H9 (cell line): ENCODE results near the gene ARHGEF10L. TPM values are rescaled to one million over a fixed set of nuclear protein-coding genes. Genes with fewer than 3 reads are reported as not detected.

Experiments
- DNase-seq: peaks from one replicate; pipeline ENCODE4 v3.0.0-alpha.2; 2017
- H2AFZ ChIP-seq: one replicate; pipeline ENCODE4 v1.6.1; 2013; ENCODE audit warnings: mild to moderate bottlenecking, low read length, control low read depth, moderate library complexity
- H2AK5ac ChIP-seq: 2 replicates; pipeline ENCODE4 v1.6.1; 2013; ENCODE audit warnings: low read length, control low read depth, mixed read lengths; ENCODE audit not compliant: insufficient read length
- H2BK120ac ChIP-seq: one replicate; pipeline ENCODE4 v1.6.1; 2013; ENCODE audit warnings: low read depth, mild to moderate bottlenecking, low read length, control low read depth, inconsistent platforms; ENCODE audit not compliant: poor library complexity, severe bottlenecking
- H2BK12ac ChIP-seq: 2 replicates; pipeline ENCODE4 v1.6.1; 2013; ENCODE audit warnings: low read length, control low read depth, mixed read lengths, low read depth; ENCODE audit not compliant: insufficient read length
- H2BK15ac ChIP-seq: 2 replicates; pipeline ENCODE4 v1.6.1; 2013; ENCODE audit warnings: low read depth, low read length, control low read depth
- H2BK20ac ChIP-seq: one replicate; pipeline ENCODE4 v1.6.1; 2013; ENCODE audit warnings: low read depth, mild to moderate bottlenecking, low read length, control low read depth, inconsistent platforms; ENCODE audit not compliant: poor library complexity, severe bottlenecking
- H2BK5ac ChIP-seq: 2 replicates; pipeline ENCODE4 v1.6.1; 2013; ENCODE audit warnings: low read length, control low read depth, mixed read lengths; ENCODE audit not compliant: insufficient read length
- H3K14ac ChIP-seq: 2 replicates; pipeline ENCODE4 v1.6.1; 2013; ENCODE audit warnings: low read length, control low read depth; ENCODE audit not compliant: insufficient read depth
- H3K18ac ChIP-seq: 2 replicates; pipeline ENCODE4 v1.6.1; 2013; ENCODE audit warnings: low read depth, mild to moderate bottlenecking, mixed read lengths, low read length, control low read depth; ENCODE audit not compliant: insufficient read length
- H3K23ac ChIP-seq: 2 replicates; pipeline ENCODE4 v1.6.1; 2013; ENCODE audit warnings: low read length, control low read depth, mixed read lengths, low read depth; ENCODE audit not compliant: insufficient read length
- H3K23me2 ChIP-seq: 2 replicates; pipeline ENCODE4 v1.6.1; 2013; ENCODE audit warnings: low read depth, mild to moderate bottlenecking, mixed read lengths, low read length, control low read depth; ENCODE audit not compliant: insufficient read length, poor library complexity, severe bottlenecking
- H3K27ac ChIP-seq: 2 replicates; pipeline ENCODE4 v1.5.1; 2013; ENCODE audit warnings: low read length, control low read depth, mixed read lengths, low read depth; ENCODE audit not compliant: insufficient read length
- H3K27me3 ChIP-seq: 2 replicates; pipeline ENCODE4 v1.6.1; 2013; ENCODE audit warnings: low read length, control low read depth, inconsistent platforms; ENCODE audit not compliant: insufficient read depth
- H3K4ac ChIP-seq: 2 replicates; pipeline ENCODE4 v1.6.1; 2013; ENCODE audit warnings: low read depth, mild to moderate bottlenecking, control low read depth, inconsistent platforms, low read length, moderate library complexity
- H3K4me1 ChIP-seq: 2 replicates; pipeline ENCODE4 v1.6.1; 2013; ENCODE audit warnings: low read length, control low read depth, inconsistent platforms; ENCODE audit not compliant: insufficient read depth
- H3K4me2 ChIP-seq: 2 replicates; pipeline ENCODE4 v1.6.1; 2013; ENCODE audit warnings: low read length, control low read depth, mixed read lengths; ENCODE audit not compliant: insufficient read length, insufficient read depth
- H3K56ac ChIP-seq: 2 replicates; pipeline ENCODE4 v1.6.1; 2013; ENCODE audit warnings: low read depth, mild to moderate bottlenecking, mixed read lengths, low read length, control low read depth; ENCODE audit not compliant: insufficient read length
- H3K79me1 ChIP-seq: 2 replicates; pipeline ENCODE4 v1.6.1; 2013; ENCODE audit warnings: low read depth, mild to moderate bottlenecking, moderate library complexity, low read length, control low read depth, inconsistent platforms; ENCODE audit not compliant: insufficient read depth, poor library complexity, severe bottlenecking
- H3K79me2 ChIP-seq: 2 replicates; pipeline ENCODE4 v1.6.1; 2013; ENCODE audit warnings: low read length, control low read depth, inconsistent platforms; ENCODE audit not compliant: insufficient read depth
- H3K9ac ChIP-seq: 2 replicates; pipeline ENCODE4 v1.6.1; 2013; ENCODE audit warnings: low read length, control low read depth, mixed read lengths; ENCODE audit not compliant: insufficient read length; ENCODE audit errors: extremely low read depth
- H3K9me3 ChIP-seq: one replicate; pipeline ENCODE4 v1.6.1; 2013; ENCODE audit warnings: low read depth, low read length, inconsistent platforms; ENCODE audit not compliant: control insufficient read depth
- H3T11ph ChIP-seq: one replicate; pipeline ENCODE4 v1.6.1; 2013; ENCODE audit warnings: mild to moderate bottlenecking, low read length, control low read depth, inconsistent platforms
- H4K20me1 ChIP-seq: one replicate; pipeline ENCODE4 v1.6.1; 2013; ENCODE audit not compliant: control insufficient read depth, insufficient read length, insufficient read depth
- H4K5ac ChIP-seq: 2 replicates; pipeline ENCODE4 v1.6.1; 2013; ENCODE audit warnings: low read depth, mild to moderate bottlenecking, mixed read lengths, low read length, control low read depth; ENCODE audit not compliant: insufficient read length
- H4K8ac ChIP-seq: replicated peaks from 2 replicates; pipeline ENCODE4 v1.6.1; 2013; ENCODE audit warnings: low read length, control low read depth, mixed read lengths, low read depth; ENCODE audit not compliant: insufficient read length
- H4K91ac ChIP-seq: 2 replicates; pipeline ENCODE4 v1.6.1; 2013; ENCODE audit warnings: low read depth, mild to moderate bottlenecking, moderate library complexity, mixed read lengths, low read length, control low read depth; ENCODE audit not compliant: insufficient read length
- H3K27ac Mint-ChIP-seq, 3 experiments: 2 replicates in 2 of 3; 3 replicates in 1 of 3; pipeline ENCODE4 v1.8.0; 2020 to 2021; ENCODE audit warnings: mixed read lengths in 3 of 3, mild to moderate bottlenecking in 1 of 3, moderate library complexity in 1 of 3
- H3K27me3 Mint-ChIP-seq: 2 replicates; pipeline ENCODE4 v1.8.0; 2021; ENCODE audit warnings: low read depth, mild to moderate bottlenecking, moderate library complexity, mixed read lengths
- H3K36me3 Mint-ChIP-seq, 3 experiments: 2 replicates in 2 of 3; 3 replicates in 1 of 3; pipeline ENCODE4 v1.8.0; 2020 to 2021; ENCODE audit warnings: low read depth in 3 of 3, mixed read lengths in 3 of 3; ENCODE audit not compliant: insufficient read depth in 1 of 3
- H3K4me1 Mint-ChIP-seq, 2 experiments: 2 replicates each; pipeline ENCODE4 v1.8.0; 2020; ENCODE audit warnings: mixed read lengths in 2 of 2
- H3K4me3 Mint-ChIP-seq, 2 experiments: 2 replicates in 1 of 2; 3 replicates in 1 of 2; pipeline ENCODE4 v1.8.0; 2020 to 2021; ENCODE audit warnings: mild to moderate bottlenecking in 2 of 2, mixed read lengths in 2 of 2, moderate library complexity in 1 of 2
- H3K9me3 Mint-ChIP-seq, 2 experiments: 2 replicates in 1 of 2; 3 replicates in 1 of 2; pipeline ENCODE4 v1.8.0; 2020; ENCODE audit warnings: mild to moderate bottlenecking in 2 of 2, mixed read lengths in 2 of 2, moderate library complexity in 1 of 2
- WGBS: extraction: QIAGEN DNeasy Blood & Tissue Kit; methylation state at CpG from one replicate; pipeline ENCODE4 v1.1.7; 2013; ENCODE audit warnings: missing lambda C conversion rate, low lambda C conversion rate, mixed read lengths; ENCODE audit not compliant: insufficient read length; ENCODE audit errors: extremely low coverage; 5-methylcytosine and 5-hydroxymethylcytosine counted together
- total RNA-seq: library from RNA; stranded (reverse); gene quantifications from 2 replicates; pipeline ENCODE4 v1.2.1, GENCODE V29; 2021
- TF ChIP-seq, protein P1 (sequence below): fragments of 200-600 bp; sonication (generic); conservative IDR thresholded peaks from 3 replicates; pipeline ENCODE4 v1.8.0; 2021; ENCODE audit warnings: antibody characterized with exemption, mild to moderate bottlenecking

Gene ARHGEF10L
- total RNA-seq, 1 experiment from 2014 or later = 20.2 TPM

- H3K4ac ChIP-seq = no peak overlapping the region
- no peak overlapping the region for H3K56ac ChIP-seq
- H3K4me1 ChIP-seq = peaks cover 19% of the 10 kb centered on the region; the same call in 1 of the 2 replicates
- no peaks in the 10 kb centered on the region for H3K23me2 ChIP-seq
- no peaks in the 10 kb centered on the region for H3K79me1 ChIP-seq
- Mint-ChIP-seq H3K4me1 (peaks cover 79 to 95% of the 10 kb centered on the region in 2 experiments), H3K27me3 (no peaks in the 10 kb centered on the region; the same call in 1 of the 2 replicates), H3K36me3 (no peaks in the 10 kb centered on the region), H3K4me3 (peak overlapping the region in 1 of 2 experiments; percentile 18; a peak in 1 of 5 replicates), H3K9me3 (no peaks in the 10 kb centered on the region), H3K27ac (peak overlapping the region; percentile 85 to 94 (median 91))
- peaks cover 7% of the 10 kb centered on the region; the same call in 1 of the 2 replicates for H3K79me2 ChIP-seq
- no peak overlapping the region for H4K91ac ChIP-seq
- H4K5ac ChIP-seq = no peak overlapping the region
- H2AFZ ChIP-seq = no peak overlapping the region
- no peak overlapping the region for H3K27ac ChIP-seq
- no peak overlapping the region for H2AK5ac ChIP-seq
- no peak overlapping the region for H3K23ac ChIP-seq
- no peaks in the 10 kb centered on the region for H3K27me3 ChIP-seq
- no peak overlapping the region for H2BK20ac ChIP-seq
- TF ChIP-seq, protein P1, sequence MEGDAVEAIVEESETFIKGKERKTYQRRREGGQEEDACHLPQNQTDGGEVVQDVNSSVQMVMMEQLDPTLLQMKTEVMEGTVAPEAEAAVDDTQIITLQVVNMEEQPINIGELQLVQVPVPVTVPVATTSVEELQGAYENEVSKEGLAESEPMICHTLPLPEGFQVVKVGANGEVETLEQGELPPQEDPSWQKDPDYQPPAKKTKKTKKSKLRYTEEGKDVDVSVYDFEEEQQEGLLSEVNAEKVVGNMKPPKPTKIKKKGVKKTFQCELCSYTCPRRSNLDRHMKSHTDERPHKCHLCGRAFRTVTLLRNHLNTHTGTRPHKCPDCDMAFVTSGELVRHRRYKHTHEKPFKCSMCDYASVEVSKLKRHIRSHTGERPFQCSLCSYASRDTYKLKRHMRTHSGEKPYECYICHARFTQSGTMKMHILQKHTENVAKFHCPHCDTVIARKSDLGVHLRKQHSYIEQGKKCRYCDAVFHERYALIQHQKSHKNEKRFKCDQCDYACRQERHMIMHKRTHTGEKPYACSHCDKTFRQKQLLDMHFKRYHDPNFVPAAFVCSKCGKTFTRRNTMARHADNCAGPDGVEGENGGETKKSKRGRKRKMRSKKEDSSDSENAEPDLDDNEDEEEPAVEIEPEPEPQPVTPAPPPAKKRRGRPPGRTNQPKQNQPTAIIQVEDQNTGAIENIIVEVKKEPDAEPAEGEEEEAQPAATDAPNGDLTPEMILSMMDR = no peak
- no peaks in the 10 kb centered on the region for H3K9me3 ChIP-seq
- no peak overlapping the region for H2BK12ac ChIP-seq
- peaks cover 2% of the 10 kb centered on the region for H4K20me1 ChIP-seq
- no peak overlapping the region for H2BK15ac ChIP-seq
- H2BK5ac ChIP-seq = no peak overlapping the region
- DNase-seq = no peak
- no CpG with 5 or more reads among the region's 16 CpGs for WGBS
- H2BK120ac ChIP-seq = no peak overlapping the region
- no peak overlapping the region for H3K18ac ChIP-seq
- H4K8ac ChIP-seq = no peak overlapping the region
- H3K14ac ChIP-seq = 0 out of 2 replicates have a peak overlapping the region, but pooled peaks have one; percentile 33
- H3T11ph ChIP-seq = no peak overlapping the region
- H3K9ac ChIP-seq = no peak overlapping the region
- no peak overlapping the region for H3K4me2 ChIP-seq
Measured at GRCh38 chr1:17569200-17570139, 30.0 kb downstream of the ARHGEF10L start.
